Keratinocyte (primary cell): Measurements from ENCODE around the gene MOSMO.

Source experiments
- EZH2 ChIP-seq: IDR thresholded peaks from one replicate; pipeline ENCODE4 v1.6.1; 2012; ENCODE audit warnings: inconsistent platforms, mild to moderate bottlenecking, low read length, moderate library complexity
- TF ChIP-seq, protein P1 (sequence below), 3 experiments: IDR thresholded peaks in 1 of 3; conservative IDR thresholded peaks in 1 of 3; optimal IDR thresholded peaks in 1 of 3; 2 replicates in 2 of 3; 3 replicates in 1 of 3; pipeline versions ENCODE3 to v1.5.1; 2011; ENCODE audit warnings: low read length in 3 of 3, mild to moderate bottlenecking in 3 of 3, moderate library complexity in 2 of 3, control low read depth in 1 of 3, inconsistent platforms in 1 of 3; ENCODE audit not compliant: insufficient read depth in 2 of 3; ENCODE audit errors: extremely low read depth in 1 of 3

DNA sequence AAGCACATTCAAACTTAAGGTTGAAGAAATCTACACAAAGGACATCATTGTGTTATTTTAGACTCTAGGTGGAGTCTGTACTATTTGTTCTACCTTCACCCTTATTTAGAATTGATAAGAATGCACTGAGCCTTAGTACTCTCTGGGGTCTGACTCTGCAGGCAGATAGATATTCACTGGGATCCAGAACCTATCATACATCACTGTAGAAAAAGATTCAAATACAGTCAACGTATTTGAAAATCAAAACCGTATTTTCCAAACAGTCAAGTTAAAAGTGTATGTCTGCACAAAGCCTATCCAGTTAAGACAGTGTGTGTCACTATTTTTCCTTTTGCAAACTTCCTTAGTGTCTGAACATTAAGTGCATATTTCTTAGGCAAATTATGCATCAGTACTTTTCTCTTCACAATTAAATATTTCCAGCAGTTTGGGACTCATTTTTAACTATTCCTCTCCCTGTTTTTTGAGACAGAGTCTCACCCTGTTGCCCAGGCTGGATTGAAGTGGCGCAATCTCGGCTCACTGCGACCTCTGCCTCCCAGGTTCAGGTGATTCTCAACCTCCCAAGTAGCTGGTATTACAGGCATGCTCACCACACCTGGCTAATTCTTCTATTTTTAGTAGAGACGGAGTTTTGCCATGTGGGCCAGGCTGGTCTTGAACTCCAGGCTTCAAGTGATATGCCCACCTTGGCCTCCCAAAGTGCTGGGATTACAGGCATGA lies 22.3 kb downstream of the MOSMO start:
- TF ChIP-seq, protein P1, sequence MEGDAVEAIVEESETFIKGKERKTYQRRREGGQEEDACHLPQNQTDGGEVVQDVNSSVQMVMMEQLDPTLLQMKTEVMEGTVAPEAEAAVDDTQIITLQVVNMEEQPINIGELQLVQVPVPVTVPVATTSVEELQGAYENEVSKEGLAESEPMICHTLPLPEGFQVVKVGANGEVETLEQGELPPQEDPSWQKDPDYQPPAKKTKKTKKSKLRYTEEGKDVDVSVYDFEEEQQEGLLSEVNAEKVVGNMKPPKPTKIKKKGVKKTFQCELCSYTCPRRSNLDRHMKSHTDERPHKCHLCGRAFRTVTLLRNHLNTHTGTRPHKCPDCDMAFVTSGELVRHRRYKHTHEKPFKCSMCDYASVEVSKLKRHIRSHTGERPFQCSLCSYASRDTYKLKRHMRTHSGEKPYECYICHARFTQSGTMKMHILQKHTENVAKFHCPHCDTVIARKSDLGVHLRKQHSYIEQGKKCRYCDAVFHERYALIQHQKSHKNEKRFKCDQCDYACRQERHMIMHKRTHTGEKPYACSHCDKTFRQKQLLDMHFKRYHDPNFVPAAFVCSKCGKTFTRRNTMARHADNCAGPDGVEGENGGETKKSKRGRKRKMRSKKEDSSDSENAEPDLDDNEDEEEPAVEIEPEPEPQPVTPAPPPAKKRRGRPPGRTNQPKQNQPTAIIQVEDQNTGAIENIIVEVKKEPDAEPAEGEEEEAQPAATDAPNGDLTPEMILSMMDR (optimal IDR thresholded peaks at IDR 0.05 in 1 of 3, IDR thresholded peaks at IDR 0.05 in 1 of 3, conservative IDR thresholded peaks at IDR 0.05 in 1 of 3; ENCODE audit: extremely low read depth in 1 of 3, insufficient read depth in 2 of 3, low read length in 3 of 3) = no peak
- no peak for TF ChIP-seq EZH2
